MCF 10A (cell line): ENCODE data around the gene RMI2. TPM values are rescaled to one million over a fixed set of nuclear protein-coding genes. Genes with fewer than 3 reads are reported as not detected.

ENCODE experiments used
- BruUV-seq: library from RNA; stranded (reverse); fragments of 400-500 nt; replicated peaks from 2 replicates; lab custom pipeline; 2021; lab: Mats Ljungman, UMichigan
- CTCF ChIA-PET: fragments of 300-600 bp; sonication (Branson Sonifier 250); formaldehyde crosslinking; extraction: SDS; loops from one replicate; lab custom pipeline; 2021; ENCODE audit warnings: antibody characterized with exemption, inconsistent platforms; lab: Yijun Ruan, JAX
- POLR2A ChIA-PET: fragments of 300-600, 350-650 bp; sonication (Branson Sonifier 250); formaldehyde crosslinking; extraction: SDS; loops from one replicate; lab custom pipeline; 2020; ENCODE audit warnings: antibody characterized with exemption, inconsistent platforms; lab: Yijun Ruan, JAX
- DNase-seq: peaks from one replicate; pipeline ENCODE4 v3.0.0-alpha.2; 2018; ENCODE audit not compliant: unreplicated experiment
- H3K27ac Mint-ChIP-seq: one replicate; pipeline ENCODE4 v1.8.0; 2022; ENCODE audit warnings: mild to moderate bottlenecking, low read depth, mixed read lengths; ENCODE audit not compliant: unreplicated experiment
- H3K27me3 Mint-ChIP-seq: one replicate; pipeline ENCODE4 v1.8.0; 2022; ENCODE audit warnings: mixed read lengths; ENCODE audit not compliant: insufficient read depth, unreplicated experiment
- H3K36me3 Mint-ChIP-seq: one replicate; pipeline ENCODE4 v1.8.0; 2022; ENCODE audit warnings: mild to moderate bottlenecking, moderate library complexity, mixed read lengths; ENCODE audit not compliant: insufficient read depth, unreplicated experiment
- H3K4me1 Mint-ChIP-seq: one replicate; pipeline ENCODE4 v1.8.0; 2022; ENCODE audit warnings: mixed read lengths; ENCODE audit not compliant: insufficient read depth, unreplicated experiment
- H3K4me3 Mint-ChIP-seq: one replicate; pipeline ENCODE4 v1.8.0; 2022; ENCODE audit warnings: mild to moderate bottlenecking, moderate library complexity, mixed read lengths; ENCODE audit not compliant: unreplicated experiment
- H3K9me3 Mint-ChIP-seq: one replicate; pipeline ENCODE4 v1.8.0; 2022; ENCODE audit warnings: mixed read lengths; ENCODE audit not compliant: unreplicated experiment
- intact Hi-C: fragments of 100-400 bp; cut with micrococcal nuclease; formaldehyde crosslinking; loops from 2 replicates; pipeline ENCODE4 v1.14.1; 2022
- total RNA-seq: library from RNA; stranded (reverse); gene quantifications from 2 replicates; pipeline ENCODE4 v1.2.3, GENCODE V29; 2022
- TF ChIP-seq, protein P1 (sequence below): fragments of 200-600 bp; IDR thresholded peaks from one replicate; pipeline ENCODE4 v1.8.0; 2022; ENCODE audit warnings: antibody characterized with exemption, mild to moderate bottlenecking; ENCODE audit not compliant: unreplicated experiment

RMI2 gene
- total RNA-seq, 1 experiment from 2014 or later = 6.6 TPM

GRCh38 chr16:11389631-11390565 lies 44.6 kb downstream of the RMI2 start:
- no TSS peak for BruUV-seq
- Mint-ChIP-seq H3K4me1 (no peaks in the 10 kb centered on the region), H3K4me3 (no peak overlapping the region), H3K27me3 (no peaks in the 10 kb centered on the region), H3K9me3 (no peaks in the 10 kb centered on the region), H3K27ac (no peak overlapping the region), H3K36me3 (no peaks in the 10 kb centered on the region)
- CTCF ChIA-PET = interaction anchor here (0.8 to 1.8 kb wide), 5 partner anchors 9 to 436 kb away, joined by 3 to 7 read pairs (median 4); no protein-coding TSS in a partner anchor
- no peak for DNase-seq
- intact Hi-C loops = no loop called here
- TF ChIP-seq, protein P1, sequence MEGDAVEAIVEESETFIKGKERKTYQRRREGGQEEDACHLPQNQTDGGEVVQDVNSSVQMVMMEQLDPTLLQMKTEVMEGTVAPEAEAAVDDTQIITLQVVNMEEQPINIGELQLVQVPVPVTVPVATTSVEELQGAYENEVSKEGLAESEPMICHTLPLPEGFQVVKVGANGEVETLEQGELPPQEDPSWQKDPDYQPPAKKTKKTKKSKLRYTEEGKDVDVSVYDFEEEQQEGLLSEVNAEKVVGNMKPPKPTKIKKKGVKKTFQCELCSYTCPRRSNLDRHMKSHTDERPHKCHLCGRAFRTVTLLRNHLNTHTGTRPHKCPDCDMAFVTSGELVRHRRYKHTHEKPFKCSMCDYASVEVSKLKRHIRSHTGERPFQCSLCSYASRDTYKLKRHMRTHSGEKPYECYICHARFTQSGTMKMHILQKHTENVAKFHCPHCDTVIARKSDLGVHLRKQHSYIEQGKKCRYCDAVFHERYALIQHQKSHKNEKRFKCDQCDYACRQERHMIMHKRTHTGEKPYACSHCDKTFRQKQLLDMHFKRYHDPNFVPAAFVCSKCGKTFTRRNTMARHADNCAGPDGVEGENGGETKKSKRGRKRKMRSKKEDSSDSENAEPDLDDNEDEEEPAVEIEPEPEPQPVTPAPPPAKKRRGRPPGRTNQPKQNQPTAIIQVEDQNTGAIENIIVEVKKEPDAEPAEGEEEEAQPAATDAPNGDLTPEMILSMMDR = no peak
- POLR2A ChIA-PET = no interaction called here

GRCh38 chr16:11390573-11391495 lies 45.6 kb downstream of the RMI2 start:
- no peaks in the 10 kb centered on the region for H3K4me1 Mint-ChIP-seq
- no peak overlapping the region for H3K4me3 Mint-ChIP-seq
- no peaks in the 10 kb centered on the region for H3K36me3 Mint-ChIP-seq
- ChIA-PET POLR2A (interaction anchor here (0.7 kb wide), 1 partner anchor 18 kb away, joined by 3 read pairs; no protein-coding TSS in a partner anchor), CTCF (interaction anchor here (0.5 to 1.8 kb wide), 6 partner anchors 9 to 437 kb away, joined by 3 to 7 read pairs (median 4); no protein-coding TSS in a partner anchor)
- H3K27me3 Mint-ChIP-seq = no peaks in the 10 kb centered on the region
- no peak for DNase-seq
- no peak overlapping the region for H3K27ac Mint-ChIP-seq
- intact Hi-C loops = no loop called here
- TF ChIP-seq, protein P1 = no peak
- no TSS peak for BruUV-seq
- no peaks in the 10 kb centered on the region for H3K9me3 Mint-ChIP-seq

GRCh38 chr16:11391576-11391975 lies 46.3 kb downstream of the RMI2 start:
- no peak for DNase-seq
- H3K27me3 Mint-ChIP-seq = no peaks in the 10 kb centered on the region
- H3K4me1 Mint-ChIP-seq = no peaks in the 10 kb centered on the region
- no peak overlapping the region for H3K4me3 Mint-ChIP-seq
- no TSS peak for BruUV-seq
- CTCF ChIA-PET = interaction anchor here (0.8 to 1.8 kb wide), 4 partner anchors 8 to 322 kb away, joined by 3 to 7 read pairs (median 4); no protein-coding TSS in a partner anchor
- intact Hi-C loops = no loop called here
- POLR2A ChIA-PET = interaction anchor here (0.7 kb wide), 1 partner anchor 17 kb away, joined by 3 read pairs; no protein-coding TSS in a partner anchor
- TF ChIP-seq, protein P1 = no peak
- H3K36me3 Mint-ChIP-seq = no peaks in the 10 kb centered on the region
- H3K9me3 Mint-ChIP-seq = no peaks in the 10 kb centered on the region
- no peak overlapping the region for H3K27ac Mint-ChIP-seq
